SK-N-SH (cell line): ENCODE results near the gene JAKMIP3. TPM values are rescaled to one million over a fixed set of nuclear protein-coding genes. Genes with fewer than 3 reads are reported as not detected.

ENCODE experiments used
- CTCF ChIA-PET: fragments of 300-600, 350-600 bp; formaldehyde crosslinking; extraction: SDS; loops from one replicate; lab custom pipeline; 2021; lab: Yijun Ruan, JAX
- POLR2A ChIA-PET: fragments of 350-600 bp; sonication (Branson Sonifier 250); formaldehyde crosslinking; extraction: SDS; loops from one replicate; lab custom pipeline; 2020; ENCODE audit warnings: antibody characterized with exemption, inconsistent platforms; lab: Yijun Ruan, JAX
- DNase-seq: peaks from one replicate; pipeline ENCODE4 v3.0.0; 2012
- H2AFZ ChIP-seq: fragments of 200-600 bp; sonication (generic); 2 replicates; pipeline ENCODE4 v1.8.1; 2016; ENCODE audit warnings: antibody characterized with exemption, mild to moderate bottlenecking, low read depth
- H3F3A ChIP-seq: fragments of 200-600 bp; sonication (generic); replicated peaks from 2 replicates; pipeline ENCODE3; 2016; ENCODE audit warnings: antibody characterized with exemption, mild to moderate bottlenecking; ENCODE audit not compliant: insufficient read depth
- H3K27ac ChIP-seq, 2 experiments: fragments of 200-500 bp in 1 of 2; fragments of 200-600 bp in 1 of 2; sonication (Bioruptor generic) in 1 of 2; sonication (generic), shearing (Covaris generic) in 1 of 2; 2 replicates each; pipeline versions ENCODE4 v1.5.1 to v1.6.1; 2014 to 2016; ENCODE audit warnings: low read depth in 2 of 2, inconsistent platforms in 1 of 2, low read length in 1 of 2, mild to moderate bottlenecking in 1 of 2, mixed read lengths in 1 of 2
- H3K27me3 ChIP-seq: fragments of 200-600 bp; sonication (generic), shearing (Covaris generic); 2 replicates; pipeline ENCODE4 v1.6.1; 2016; ENCODE audit warnings: mixed run types; ENCODE audit not compliant: insufficient read depth
- H3K36me3 ChIP-seq, 2 experiments: fragments of 200-500 bp in 1 of 2; fragments of 200-600 bp in 1 of 2; sonication (Bioruptor generic) in 1 of 2; sonication (generic) in 1 of 2; replicated peaks in 1 of 2; 2 replicates each; pipeline versions ENCODE3 to v1.5.1; 2014 to 2016; ENCODE audit warnings: low read length in 1 of 2, mild to moderate bottlenecking in 1 of 2; ENCODE audit not compliant: insufficient read depth in 2 of 2, control insufficient read depth in 1 of 2
- H3K4me1 ChIP-seq, 2 experiments: fragments of 200-500 bp in 1 of 2; fragments of 200-600 bp in 1 of 2; sonication (Bioruptor generic) in 1 of 2; sonication (generic), shearing (Covaris generic) in 1 of 2; 2 replicates each; pipeline versions ENCODE4 v1.5.1 to v1.6.1; 2014 to 2016; ENCODE audit warnings: low read depth in 1 of 2, low read length in 1 of 2, mixed run types in 1 of 2; ENCODE audit not compliant: insufficient read depth in 2 of 2, control insufficient read depth in 1 of 2
- H3K4me2 ChIP-seq: fragments of 200-600 bp; sonication (generic), shearing (Covaris generic); 2 replicates; pipeline ENCODE4 v1.6.1; 2017; ENCODE audit warnings: mixed run types
- H3K4me3 ChIP-seq, 2 experiments: fragments of 200-500 bp in 1 of 2; fragments of 200-600 bp in 1 of 2; sonication (Bioruptor generic) in 1 of 2; sonication (generic), shearing (Covaris generic) in 1 of 2; 2 replicates each; pipeline versions ENCODE4 v1.5.1 to v1.8.1; 2014 to 2016; ENCODE audit warnings: low read depth in 2 of 2, inconsistent platforms in 1 of 2, low read length in 1 of 2, mild to moderate bottlenecking in 1 of 2, mixed read lengths in 1 of 2, moderate library complexity in 1 of 2
- H3K79me2 ChIP-seq: fragments of 200-600 bp; sonication (generic); 2 replicates; pipeline ENCODE4 v1.8.1; 2017; ENCODE audit warnings: mild to moderate bottlenecking; ENCODE audit not compliant: insufficient read depth
- H3K9ac ChIP-seq: fragments of 200-600 bp; sonication (generic); 2 replicates; pipeline ENCODE4 v1.6.1; 2017; ENCODE audit warnings: mixed run types
- H3K9me2 ChIP-seq: fragments of 200-600 bp; sonication (generic); 2 replicates; pipeline ENCODE4 v1.6.1; 2017; ENCODE audit warnings: mixed run types
- H3K9me3 ChIP-seq: fragments of 200-600 bp; sonication (generic); 2 replicates; pipeline ENCODE4 v1.6.1; 2017; ENCODE audit warnings: mixed run types, mild to moderate bottlenecking, moderate library complexity
- H4K20me1 ChIP-seq: fragments of 200-600 bp; sonication (generic); 2 replicates; pipeline ENCODE4 v1.6.1; 2017; ENCODE audit warnings: mild to moderate bottlenecking, mixed run types; ENCODE audit not compliant: insufficient read depth
- CHD2 ChIP-seq: fragments of 150-350 bp; IDR thresholded peaks from 2 replicates; pipeline ENCODE4 v1.6.1; 2018; ENCODE audit warnings: low read length; ENCODE audit not compliant: partially characterized antibody
- ELF1 ChIP-seq: IDR thresholded peaks from 2 replicates; pipeline ENCODE4 v1.4.0; 2012
- EP300 ChIP-seq, 2 experiments: IDR thresholded peaks; 2 replicates each; pipeline versions ENCODE4 v1.4.0 to v1.6.1; 2012; ENCODE audit warnings: borderline replicate concordance in 1 of 2, low read depth in 1 of 2, low read length in 1 of 2
- EZH2phosphoT487 ChIP-seq: fragments of 200-600 bp; sonication (generic); IDR thresholded peaks from 2 replicates; pipeline ENCODE4 v1.6.1; 2017; ENCODE audit warnings: low read depth, mixed run types, mild to moderate bottlenecking, antibody characterized with exemption, moderate library complexity, borderline replicate concordance
- GABPA ChIP-seq: IDR thresholded peaks from 2 replicates; pipeline ENCODE4 v1.4.0; 2012; ENCODE audit warnings: low read depth, mild to moderate bottlenecking
- IRF3 ChIP-seq: fragments of 150-350 bp; IDR thresholded peaks from 2 replicates; pipeline ENCODE4 v1.6.1; 2016; ENCODE audit warnings: mild to moderate bottlenecking, low read depth, low read length
- NRF1 ChIP-seq: IDR thresholded peaks from 2 replicates; pipeline ENCODE4 v1.6.1; 2012; ENCODE audit warnings: low read depth, mild to moderate bottlenecking, low read length
- RAD21 ChIP-seq: IDR thresholded peaks from 2 replicates; pipeline ENCODE4 v1.6.1; 2012; ENCODE audit warnings: mild to moderate bottlenecking, low read length
- RCOR1 ChIP-seq: fragments of 150-350 bp; IDR thresholded peaks from 2 replicates; pipeline ENCODE4 v1.6.1; 2017; ENCODE audit warnings: antibody characterized with exemption, low read length
- RFX5 ChIP-seq: IDR thresholded peaks from 2 replicates; pipeline ENCODE4 v1.6.1; 2012; ENCODE audit warnings: mild to moderate bottlenecking, improper control_type of control experiment, low read length
- RXRA ChIP-seq: IDR thresholded peaks from 2 replicates; pipeline ENCODE4 v1.4.0; 2012; ENCODE audit warnings: low read depth, mild to moderate bottlenecking, borderline replicate concordance
- SIN3A ChIP-seq: IDR thresholded peaks from 2 replicates; pipeline ENCODE4 v1.6.1; 2012; ENCODE audit warnings: low read depth, mild to moderate bottlenecking, low read length, moderate library complexity, borderline replicate concordance
- SMC3 ChIP-seq: IDR thresholded peaks from 2 replicates; pipeline ENCODE4 v1.6.1; 2012; ENCODE audit warnings: low read depth, low read length, improper control_type of control experiment
- USF1 ChIP-seq: IDR thresholded peaks from 2 replicates; pipeline ENCODE4 v1.4.0; 2012; ENCODE audit warnings: low read depth, borderline replicate concordance
- YY1 ChIP-seq: IDR thresholded peaks from 2 replicates; pipeline ENCODE4 v1.4.0; 2012; ENCODE audit warnings: low read depth, mild to moderate bottlenecking
- WGBS: methylation state at CpG from one replicate; pipeline ENCODE4 v1.1.6; 2017; ENCODE audit warnings: low lambda C conversion rate; 5-methylcytosine and 5-hydroxymethylcytosine counted together
- polyA plus RNA-seq, 3 experiments: library from polyadenylated mRNA; depleted of rRNA; stranded (reverse); fragments of >200 nt; gene quantifications; 2 replicates each; pipeline ENCODE4 v1.2.3, GENCODE V29; 2012
- TF ChIP-seq, protein P1 (sequence below): IDR thresholded peaks from 2 replicates; pipeline ENCODE4; 2012
- TF ChIP-seq, protein P2 (sequence below): fragments of 150-350 bp; IDR thresholded peaks from 2 replicates; pipeline ENCODE4 v1.6.1; 2017; ENCODE audit warnings: antibody characterized with exemption, low read length, low read depth, borderline replicate concordance
- TF ChIP-seq, protein P3 (sequence below): IDR thresholded peaks from 2 replicates; pipeline ENCODE4 v1.6.1; 2012; ENCODE audit warnings: mild to moderate bottlenecking, low read depth, low read length, moderate library complexity

Gene JAKMIP3
- polyA plus RNA-seq, 1 of the 3 experiments (the other 2 are of a cell fraction) = 0.02 TPM

GRCh38 chr10:132021504-132022143 lies 44.1 kb upstream of the JAKMIP3 start:
- Histone ChIP-seq H3K27me3 (no peaks in the 10 kb centered on the region), H3K9ac (no peak overlapping the region), H2AFZ (no peak overlapping the region), H4K20me1 (no peaks in the 10 kb centered on the region), H3K36me3 (no peaks in the 10 kb centered on the region), H3K9me3 (no peaks in the 10 kb centered on the region), H3K4me2 (no peak overlapping the region), H3K27ac (no peak overlapping the region), H3K4me1 (peaks cover 0 to 9% of the 10 kb centered on the region in 2 experiments; a peak in 1 of 4 replicates), H3K79me2 (no peaks in the 10 kb centered on the region), H3F3A (no peaks in the 10 kb centered on the region), H3K4me3 (no peak overlapping the region), H3K9me2 (no peaks in the 10 kb centered on the region)
- CTCF ChIA-PET = interaction anchor here (2.0 to 2.9 kb wide), 4 partner anchors 25 to 134 kb away, joined by 16 to 78 read pairs (median 23); no protein-coding TSS in a partner anchor
- TF ChIP-seq GABPA (no peak), ELF1 (no peak), SMC3 (no peak), CHD2 (no peak), RCOR1 (no peak), EZH2phosphoT487 (no peak), IRF3 (no peak)
- POLR2A ChIA-PET = no interaction called here
- 45% methylated on average over 13 of the region's 16 CpGs for WGBS
- DNase-seq = no peak

DNA sequence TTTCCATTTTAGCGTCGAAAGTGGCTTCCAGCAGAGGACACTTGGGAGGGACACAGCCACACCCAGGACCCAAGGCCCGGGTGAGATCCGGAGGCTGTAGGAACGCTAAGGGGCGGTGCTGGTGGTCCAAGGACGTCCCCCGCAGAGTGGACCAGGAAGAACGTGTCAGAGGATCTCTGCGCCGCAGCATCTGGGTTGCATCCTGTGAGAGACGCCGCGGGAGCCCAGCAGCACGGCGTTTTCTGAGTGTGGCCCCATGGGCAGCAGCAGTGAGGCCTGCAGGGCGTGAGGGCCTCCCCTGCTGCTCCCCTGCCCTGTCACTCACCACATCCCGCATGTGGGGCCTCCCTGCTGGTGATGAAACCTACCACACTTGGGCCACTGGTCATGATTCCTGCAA lies 43.5 kb upstream of the JAKMIP3 start:
- CTCF ChIA-PET = interaction anchor here (0.9 to 2.9 kb wide), 29 partner anchors 11 to 568 kb away, joined by 3 to 78 read pairs (median 11); partner anchors contain the start of genes BNIP3 and PPP2R2D
- H4K20me1 ChIP-seq = no peaks in the 10 kb centered on the region
- H3K4me3 ChIP-seq = no peak overlapping the region
- H3K4me2 ChIP-seq = no peak overlapping the region
- no peak for DNase-seq
- no peak overlapping the region for H2AFZ ChIP-seq
- H3K9me3 ChIP-seq = no peaks in the 10 kb centered on the region
- H3K36me3 ChIP-seq = no peaks in the 10 kb centered on the region
- H3K9ac ChIP-seq = no peak overlapping the region
- no peaks in the 10 kb centered on the region for H3K9me2 ChIP-seq
- 73% methylated on average over 11 of the region's 18 CpGs for WGBS
- H3K27me3 ChIP-seq = no peaks in the 10 kb centered on the region
- H3F3A ChIP-seq = no peaks in the 10 kb centered on the region
- peaks cover 0 to 9% of the 10 kb centered on the region in 2 experiments; a peak in 1 of 4 replicates for H3K4me1 ChIP-seq
- H3K27ac ChIP-seq = no peak overlapping the region
- POLR2A ChIA-PET = interaction anchor here (1.1 kb wide), 1 partner anchor 568 kb away, joined by 3 read pairs; no protein-coding TSS in a partner anchor
- no peaks in the 10 kb centered on the region for H3K79me2 ChIP-seq
- TF ChIP-seq, protein P1, sequence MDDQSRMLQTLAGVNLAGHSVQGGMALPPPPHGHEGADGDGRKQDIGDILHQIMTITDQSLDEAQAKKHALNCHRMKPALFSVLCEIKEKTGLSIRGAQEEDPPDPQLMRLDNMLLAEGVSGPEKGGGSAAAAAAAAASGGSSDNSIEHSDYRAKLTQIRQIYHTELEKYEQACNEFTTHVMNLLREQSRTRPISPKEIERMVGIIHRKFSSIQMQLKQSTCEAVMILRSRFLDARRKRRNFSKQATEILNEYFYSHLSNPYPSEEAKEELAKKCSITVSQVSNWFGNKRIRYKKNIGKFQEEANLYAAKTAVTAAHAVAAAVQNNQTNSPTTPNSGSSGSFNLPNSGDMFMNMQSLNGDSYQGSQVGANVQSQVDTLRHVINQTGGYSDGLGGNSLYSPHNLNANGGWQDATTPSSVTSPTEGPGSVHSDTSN = no peak
- TF ChIP-seq, protein P2, sequence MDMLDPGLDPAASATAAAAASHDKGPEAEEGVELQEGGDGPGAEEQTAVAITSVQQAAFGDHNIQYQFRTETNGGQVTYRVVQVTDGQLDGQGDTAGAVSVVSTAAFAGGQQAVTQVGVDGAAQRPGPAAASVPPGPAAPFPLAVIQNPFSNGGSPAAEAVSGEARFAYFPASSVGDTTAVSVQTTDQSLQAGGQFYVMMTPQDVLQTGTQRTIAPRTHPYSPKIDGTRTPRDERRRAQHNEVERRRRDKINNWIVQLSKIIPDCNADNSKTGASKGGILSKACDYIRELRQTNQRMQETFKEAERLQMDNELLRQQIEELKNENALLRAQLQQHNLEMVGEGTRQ = no peak
- TF ChIP-seq EP300 (IDR thresholded peaks at IDR 0.05; ENCODE audit: borderline replicate concordance in 1 of 2, low read depth in 1 of 2, low read length in 1 of 2) (no peak), USF1 (no peak), RFX5 (no peak), RAD21 (no peak), SIN3A (no peak), YY1 (no peak), NRF1 (no peak), RXRA (no peak), IRF3 (no peak)
- TF ChIP-seq, protein P3, sequence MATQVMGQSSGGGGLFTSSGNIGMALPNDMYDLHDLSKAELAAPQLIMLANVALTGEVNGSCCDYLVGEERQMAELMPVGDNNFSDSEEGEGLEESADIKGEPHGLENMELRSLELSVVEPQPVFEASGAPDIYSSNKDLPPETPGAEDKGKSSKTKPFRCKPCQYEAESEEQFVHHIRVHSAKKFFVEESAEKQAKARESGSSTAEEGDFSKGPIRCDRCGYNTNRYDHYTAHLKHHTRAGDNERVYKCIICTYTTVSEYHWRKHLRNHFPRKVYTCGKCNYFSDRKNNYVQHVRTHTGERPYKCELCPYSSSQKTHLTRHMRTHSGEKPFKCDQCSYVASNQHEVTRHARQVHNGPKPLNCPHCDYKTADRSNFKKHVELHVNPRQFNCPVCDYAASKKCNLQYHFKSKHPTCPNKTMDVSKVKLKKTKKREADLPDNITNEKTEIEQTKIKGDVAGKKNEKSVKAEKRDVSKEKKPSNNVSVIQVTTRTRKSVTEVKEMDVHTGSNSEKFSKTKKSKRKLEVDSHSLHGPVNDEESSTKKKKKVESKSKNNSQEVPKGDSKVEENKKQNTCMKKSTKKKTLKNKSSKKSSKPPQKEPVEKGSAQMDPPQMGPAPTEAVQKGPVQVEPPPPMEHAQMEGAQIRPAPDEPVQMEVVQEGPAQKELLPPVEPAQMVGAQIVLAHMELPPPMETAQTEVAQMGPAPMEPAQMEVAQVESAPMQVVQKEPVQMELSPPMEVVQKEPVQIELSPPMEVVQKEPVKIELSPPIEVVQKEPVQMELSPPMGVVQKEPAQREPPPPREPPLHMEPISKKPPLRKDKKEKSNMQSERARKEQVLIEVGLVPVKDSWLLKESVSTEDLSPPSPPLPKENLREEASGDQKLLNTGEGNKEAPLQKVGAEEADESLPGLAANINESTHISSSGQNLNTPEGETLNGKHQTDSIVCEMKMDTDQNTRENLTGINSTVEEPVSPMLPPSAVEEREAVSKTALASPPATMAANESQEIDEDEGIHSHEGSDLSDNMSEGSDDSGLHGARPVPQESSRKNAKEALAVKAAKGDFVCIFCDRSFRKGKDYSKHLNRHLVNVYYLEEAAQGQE = no peak
